NCI-H446 (cell line): ENCODE results near the gene PSG1.
"Not testable (repeated sequence)": the region's sequence is repeated elsewhere in the genome, so short reads cannot be mapped to it uniquely, and the experiment has no call there.

Experiments used
- DNase-seq, 2 experiments: peaks; one replicate each; lab custom pipeline; 2025; lab: John Stamatoyannopoulos, UW

Gene PSG1

DNA sequence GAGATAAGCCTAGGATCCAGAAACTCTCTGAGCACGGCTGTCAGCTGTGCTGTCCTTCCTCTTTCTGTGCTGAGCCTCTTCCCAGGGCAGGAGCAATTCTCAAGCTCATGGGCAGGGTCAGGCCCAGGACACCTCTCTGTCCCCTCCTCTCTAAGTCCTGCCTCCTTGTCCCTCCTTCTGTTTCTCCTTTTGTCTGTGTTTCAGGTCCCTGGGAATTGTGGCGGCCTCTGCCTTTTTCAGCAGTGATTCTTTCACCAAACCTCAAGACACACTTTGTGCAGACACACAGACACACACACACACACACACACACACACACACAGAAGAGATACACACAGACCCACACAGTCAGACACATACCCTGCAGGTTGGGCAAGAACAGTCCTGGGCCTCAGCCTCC, at the start of gene PSG1:
PSG1 (minus strand) TSS at position 101 of the 400 bp plus-strand sequence. CDS start 132 bp downstream, outside the sequence.
- DNase-seq: no peak

DNA sequence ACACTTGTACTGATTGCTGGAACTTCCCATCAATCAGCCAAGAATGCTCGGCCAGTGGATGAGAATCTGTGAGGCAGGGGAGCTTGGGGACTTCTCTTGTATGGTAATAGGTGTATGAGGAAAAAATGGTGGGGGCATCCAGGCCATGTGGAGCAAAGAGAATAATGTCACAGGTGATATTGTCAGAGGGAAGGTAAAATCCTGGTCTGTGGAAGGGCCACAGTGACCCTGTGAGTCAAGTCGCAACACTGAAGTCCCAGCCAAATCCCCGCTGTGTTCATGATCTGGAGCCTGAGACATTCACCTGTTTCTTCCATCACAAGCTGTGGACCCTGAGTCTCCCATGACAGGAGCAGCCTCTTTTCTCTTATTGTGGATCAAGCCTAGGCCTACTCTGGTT, 49.4 kb upstream of the PSG1 start:
- no peak for DNase-seq

DNA sequence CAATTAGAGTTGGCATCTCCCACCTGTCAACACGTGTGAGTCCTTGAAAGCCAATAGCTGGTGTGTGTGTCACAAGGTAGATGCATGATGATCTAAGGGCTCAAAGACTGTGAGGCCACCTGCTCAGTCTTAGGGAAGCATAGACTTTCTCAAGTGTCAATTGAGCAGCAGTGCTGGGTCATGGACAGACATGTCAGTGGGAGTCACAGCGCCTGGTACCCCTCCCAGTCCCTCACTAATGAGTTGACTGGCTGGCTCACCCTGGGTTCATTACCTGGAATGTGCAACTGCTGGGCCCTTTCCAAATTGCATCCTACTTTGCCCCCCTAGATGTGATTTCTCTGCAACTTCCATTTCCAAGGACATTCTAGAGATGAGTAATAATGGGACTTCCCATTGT, 47.3 kb upstream of the PSG1 start:
- DNase-seq: no peak

DNA sequence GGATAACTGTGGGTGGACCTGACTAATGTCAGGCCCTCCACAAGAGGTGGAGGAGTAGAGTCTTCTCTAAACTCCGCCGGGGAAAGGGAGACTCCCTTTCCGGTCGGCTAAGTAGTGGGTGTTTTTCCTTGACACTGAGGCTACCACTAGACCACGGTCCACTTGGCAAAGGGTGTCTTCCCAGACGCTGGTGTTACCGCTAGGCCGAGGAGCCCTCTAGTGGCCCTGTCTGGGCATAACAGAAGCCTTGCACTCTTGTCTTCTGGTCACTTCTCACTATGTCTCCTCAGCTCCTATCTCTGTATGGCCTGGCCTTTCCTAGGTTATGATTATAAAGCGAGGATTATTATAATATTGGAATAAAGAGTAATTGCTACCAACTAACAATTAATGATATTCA, 43.6 kb upstream of the PSG1 start:
- DNase-seq: peak; percentile 0 to 47

DNA sequence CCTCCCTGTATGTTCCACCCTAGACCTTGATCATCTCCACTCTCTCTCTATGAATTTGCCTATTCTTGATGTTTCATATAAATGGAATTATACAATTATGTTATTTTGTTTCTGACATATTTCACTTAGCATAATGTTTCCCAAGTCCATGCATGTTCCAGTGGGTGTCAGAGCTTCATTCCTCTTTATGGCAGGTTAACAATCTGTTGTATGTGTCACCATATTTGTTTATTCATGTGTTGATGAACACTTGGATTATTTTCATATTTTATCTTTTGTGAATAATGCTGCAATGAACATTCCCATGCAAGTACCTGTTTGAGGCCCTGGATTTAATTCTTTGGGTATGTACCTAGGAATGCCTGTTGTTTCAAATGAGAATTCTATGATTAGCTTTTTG, 41.5 kb upstream of the PSG1 start:
- not testable (repeated sequence) for DNase-seq

DNA sequence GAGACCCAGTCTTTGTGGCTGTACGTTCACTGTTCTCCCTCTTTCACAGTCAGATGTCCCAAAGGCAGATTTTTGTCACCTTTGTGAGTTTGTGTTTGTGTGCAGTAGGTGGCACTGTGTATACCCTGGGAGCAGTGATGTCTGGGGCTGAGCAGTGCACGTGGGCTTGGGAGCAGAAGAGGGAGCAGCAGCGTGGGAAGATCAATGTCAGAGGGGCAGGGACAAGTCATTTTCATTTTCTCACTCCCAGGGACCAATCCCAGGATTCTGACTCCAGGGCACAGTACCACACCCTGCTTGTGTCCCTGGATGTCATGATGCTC, 40.2 kb upstream of the PSG1 start:
- no peak for DNase-seq

DNA sequence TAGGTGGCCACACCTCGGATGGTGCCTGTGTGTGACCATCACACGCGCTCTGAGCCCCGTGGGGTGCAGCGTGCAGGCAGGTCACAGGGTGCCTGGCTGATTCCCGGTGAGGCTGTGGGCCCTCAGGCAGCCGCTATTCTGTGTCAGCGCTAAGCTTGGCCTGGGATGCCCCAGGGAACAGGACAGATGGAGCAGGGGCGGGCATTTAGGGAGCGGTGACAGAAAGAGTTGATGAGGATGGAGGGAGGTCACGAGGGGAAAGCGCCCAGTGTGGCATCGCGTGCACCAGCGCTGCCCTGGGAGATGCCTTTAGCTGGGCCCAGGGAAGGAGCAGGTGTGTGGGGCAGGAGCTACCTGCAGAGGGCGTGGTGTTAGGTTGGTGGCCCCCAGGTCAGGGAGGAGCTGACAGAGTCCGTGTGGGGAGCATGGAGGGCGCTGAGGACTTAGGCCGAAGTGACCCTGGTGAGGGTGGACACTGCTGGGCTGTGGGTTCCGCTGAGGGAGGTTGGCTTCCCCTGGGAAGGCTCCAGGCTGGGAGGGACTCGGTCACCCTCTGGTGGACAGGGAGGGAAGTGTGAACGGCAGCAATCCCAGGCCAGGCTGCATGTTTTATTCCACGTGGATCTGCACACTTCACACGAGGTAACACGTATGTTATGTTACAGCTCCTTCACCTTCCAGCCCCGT, 39.7 kb upstream of the PSG1 start:
- not testable (repeated sequence) for DNase-seq

DNA sequence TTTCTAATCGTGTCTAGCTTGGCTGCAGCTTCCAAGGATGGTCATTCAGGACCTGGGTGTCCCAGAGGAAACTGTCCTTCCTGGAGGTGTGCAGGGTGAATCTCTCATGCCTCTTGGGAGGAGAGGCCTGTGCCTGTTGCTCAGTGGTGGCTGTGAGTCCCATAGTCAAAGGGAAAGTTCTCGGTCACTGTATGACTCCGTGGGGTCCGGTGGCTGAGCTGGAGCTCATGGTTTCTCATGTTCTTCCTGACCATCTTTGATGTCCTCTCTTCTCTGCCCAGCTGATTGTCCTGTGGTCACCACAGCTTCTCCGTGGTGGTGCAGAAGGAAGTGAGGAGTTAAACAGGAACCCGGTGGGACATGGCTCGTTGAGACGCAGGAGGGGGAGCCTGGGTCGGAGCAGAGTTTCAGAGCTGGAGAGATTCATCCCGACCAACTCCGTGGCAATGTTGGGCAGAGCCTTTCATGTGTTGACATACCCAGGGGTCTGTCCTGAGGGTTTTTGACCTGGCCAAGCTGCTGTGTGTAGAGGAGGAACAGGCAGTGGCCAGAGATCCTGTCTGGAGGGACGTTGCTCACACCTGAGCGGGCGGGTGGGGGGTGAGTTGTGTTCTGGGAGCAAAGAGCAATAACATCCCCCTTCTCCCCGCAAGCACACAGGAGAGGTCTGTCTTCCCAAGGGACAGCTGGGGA, 39.0 kb upstream of the PSG1 start:
- not testable (repeated sequence) for DNase-seq

DNA sequence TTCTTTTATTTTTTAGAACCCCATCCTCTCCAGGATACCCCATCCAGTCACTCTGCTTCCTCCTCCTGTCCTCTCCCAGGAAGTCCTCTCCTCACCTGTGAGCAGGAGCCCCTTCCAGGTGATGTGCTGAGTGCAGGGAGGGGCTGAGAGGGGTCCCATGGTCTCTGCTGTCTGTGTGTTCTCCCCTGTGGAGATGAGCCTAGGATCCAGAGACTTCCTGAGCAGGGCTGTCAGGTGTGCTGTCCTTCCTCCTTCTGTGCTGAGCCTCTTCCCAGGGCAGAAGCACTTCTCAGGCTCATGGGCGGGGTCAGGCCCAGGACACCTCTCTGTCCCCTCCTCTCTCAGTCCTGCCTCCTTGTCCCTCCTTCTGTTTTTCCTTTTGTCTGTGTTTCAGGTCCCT, 38.1 kb upstream of the PSG1 start, which contains the start of gene PSG6:
PSG6 (minus strand) TSS at position 261 of the 400 bp plus-strand sequence; CDS start at position 159, 102 bp downstream.
- not testable (repeated sequence) for DNase-seq

DNA sequence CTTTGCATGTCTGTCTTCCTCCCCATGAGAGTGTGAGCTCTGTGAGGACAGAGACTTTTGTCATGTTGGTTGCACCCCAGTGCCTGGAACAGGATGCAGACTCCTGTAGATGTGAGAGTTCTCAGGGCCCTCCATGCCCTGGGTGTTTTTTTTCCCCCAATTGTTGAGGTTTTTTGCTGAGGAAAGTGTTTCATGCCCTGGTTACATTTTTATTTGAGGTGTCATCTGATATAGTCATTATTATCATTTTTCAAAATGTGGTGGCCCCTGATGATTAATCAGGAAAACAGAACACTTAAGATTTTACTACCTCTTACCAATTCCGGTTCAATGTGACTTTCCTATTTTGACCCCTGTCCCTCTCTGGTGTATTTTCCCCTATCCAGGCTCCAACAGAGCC, 37.4 kb upstream of the PSG1 start:
- DNase-seq: not testable (repeated sequence)

DNA sequence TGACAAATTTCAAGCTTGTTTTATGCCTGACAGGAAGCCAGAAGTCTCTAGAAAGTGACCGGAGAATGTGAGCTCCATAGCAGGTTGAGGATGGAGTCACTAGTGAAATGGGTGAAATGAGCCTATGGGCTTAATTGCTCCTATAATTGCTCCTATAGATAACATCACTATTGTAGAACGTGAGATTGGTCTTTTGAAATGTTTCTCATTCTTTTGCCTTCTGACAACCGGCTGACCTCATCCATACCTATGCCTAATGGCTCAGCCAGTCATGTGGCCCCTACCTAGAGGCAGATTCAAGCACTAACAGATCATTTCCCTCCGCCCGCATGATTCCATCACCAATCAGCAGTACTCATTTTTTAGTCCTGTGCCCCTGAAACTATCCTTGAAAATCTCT, 34.0 kb upstream of the PSG1 start:
- not testable (repeated sequence) for DNase-seq

DNA sequence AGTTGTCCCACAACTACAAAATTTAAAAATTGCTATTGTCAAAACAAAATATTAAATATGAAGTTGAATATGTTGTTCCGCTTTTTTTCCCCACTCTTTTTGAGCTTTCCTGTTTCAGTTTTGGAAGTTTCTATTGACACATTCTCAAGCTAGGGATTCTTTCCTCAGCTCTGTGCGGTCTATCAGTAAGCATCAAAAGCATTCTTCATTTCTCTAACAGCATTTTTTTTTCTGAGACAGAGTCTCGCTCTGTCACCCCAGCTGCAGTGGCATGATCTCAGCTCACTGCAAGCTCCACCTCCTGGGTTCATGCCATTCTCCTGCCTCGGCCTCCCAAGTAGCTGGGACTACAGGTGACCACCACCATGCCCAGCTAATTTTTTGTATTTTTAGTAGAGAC, 33.4 kb upstream of the PSG1 start:
- not testable (repeated sequence) for DNase-seq

DNA sequence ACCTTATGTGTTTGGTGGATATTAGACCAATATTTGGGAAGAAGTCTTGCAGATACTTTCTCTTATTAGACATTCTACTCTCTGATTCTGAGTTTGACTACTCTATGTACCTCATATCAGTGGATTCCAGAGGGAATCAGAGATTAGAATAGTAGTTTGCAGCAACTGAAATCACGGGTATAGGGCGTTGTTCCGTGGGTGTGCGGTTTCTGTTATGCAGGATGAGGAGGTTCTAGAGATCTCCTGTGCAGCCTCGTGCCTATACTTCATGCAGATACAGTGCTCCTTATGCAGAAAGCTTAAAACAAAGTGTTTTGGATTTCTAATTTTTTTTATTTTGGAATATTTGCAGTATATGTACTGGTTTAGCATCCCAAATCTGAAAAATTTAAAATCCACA, 32.2 kb upstream of the PSG1 start:
- not testable (repeated sequence) for DNase-seq

DNA sequence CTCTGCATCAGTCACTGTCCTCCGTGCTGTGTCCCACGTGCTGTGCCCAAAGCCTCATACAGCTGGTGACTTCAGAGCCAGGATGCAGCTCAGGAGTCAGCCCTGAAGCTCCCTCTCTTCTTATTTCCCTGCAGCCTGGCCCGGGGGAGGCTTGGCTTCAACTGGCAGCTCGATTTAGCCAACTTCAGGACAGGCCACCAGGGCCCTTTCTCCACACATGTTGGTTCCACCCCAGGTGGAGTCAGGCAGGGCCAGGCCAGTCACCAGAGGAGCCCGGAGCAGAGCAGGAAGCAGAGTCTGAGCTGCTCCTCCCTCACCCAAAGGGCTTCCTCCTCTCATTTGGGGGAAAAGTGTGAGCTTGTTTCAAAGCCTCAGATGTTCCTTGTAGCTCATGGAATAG, 26.6 kb upstream of the PSG1 start:
- DNase-seq: not testable (repeated sequence)

DNA sequence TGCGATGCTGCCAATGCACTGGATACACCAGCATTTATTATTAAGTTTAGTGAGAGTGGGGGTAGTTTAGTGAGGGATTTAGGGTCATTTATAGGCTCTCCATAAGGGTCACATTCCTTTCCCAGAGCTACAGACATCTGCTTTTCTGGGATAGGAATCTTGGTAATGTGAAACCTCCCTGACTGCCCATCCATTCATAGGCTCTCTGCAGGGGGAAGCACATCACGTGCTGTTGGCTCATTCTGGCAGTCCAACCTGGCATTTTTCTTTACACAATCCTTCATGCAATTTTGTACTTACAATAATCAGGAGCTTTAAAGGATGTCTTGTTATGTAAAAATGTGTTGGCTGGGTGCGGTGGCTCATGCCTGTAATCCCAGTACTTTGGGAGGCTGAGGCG, 21.0 kb upstream of the PSG1 start:
- not testable (repeated sequence) for DNase-seq

DNA sequence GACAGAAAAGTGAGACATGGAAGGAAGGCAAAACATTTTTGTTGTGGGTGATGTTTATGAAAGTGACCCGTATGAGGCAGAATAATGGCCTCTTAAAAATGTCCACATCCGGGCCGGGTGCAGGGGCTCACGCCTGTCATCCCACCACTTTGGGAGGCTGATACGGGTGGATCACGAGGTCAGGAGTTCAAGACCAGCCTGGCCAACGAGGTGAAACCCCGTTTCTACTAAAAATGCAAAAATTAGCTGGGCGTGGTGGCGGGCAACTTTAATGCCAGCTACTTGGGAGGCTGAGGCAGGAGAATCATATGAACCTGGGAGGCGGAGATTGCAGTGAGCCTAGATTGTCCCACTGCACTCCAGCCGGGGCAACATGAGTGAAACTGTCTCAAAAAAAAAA, 20.2 kb upstream of the PSG1 start:
- not testable (repeated sequence) for DNase-seq

DNA sequence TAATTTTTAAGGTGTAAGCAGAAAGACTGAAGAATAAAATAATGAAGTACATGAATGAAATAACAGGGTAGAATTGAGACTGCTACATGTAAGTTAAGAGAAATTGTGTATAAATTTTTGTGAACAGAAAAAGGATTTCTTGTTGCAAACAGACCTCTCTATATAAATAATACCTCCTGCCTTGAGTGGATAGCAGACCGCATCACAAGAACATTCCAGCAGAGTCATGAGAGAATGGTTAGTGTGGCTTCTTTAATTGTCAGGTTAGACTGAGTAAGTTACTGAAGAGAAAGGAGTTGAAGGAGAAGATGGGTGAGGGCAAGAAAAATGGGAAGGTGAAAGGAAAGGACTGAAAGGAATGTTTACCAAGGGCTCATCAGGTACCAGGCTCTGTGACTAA, 19.6 kb upstream of the PSG1 start:
- not testable (repeated sequence) for DNase-seq

DNA sequence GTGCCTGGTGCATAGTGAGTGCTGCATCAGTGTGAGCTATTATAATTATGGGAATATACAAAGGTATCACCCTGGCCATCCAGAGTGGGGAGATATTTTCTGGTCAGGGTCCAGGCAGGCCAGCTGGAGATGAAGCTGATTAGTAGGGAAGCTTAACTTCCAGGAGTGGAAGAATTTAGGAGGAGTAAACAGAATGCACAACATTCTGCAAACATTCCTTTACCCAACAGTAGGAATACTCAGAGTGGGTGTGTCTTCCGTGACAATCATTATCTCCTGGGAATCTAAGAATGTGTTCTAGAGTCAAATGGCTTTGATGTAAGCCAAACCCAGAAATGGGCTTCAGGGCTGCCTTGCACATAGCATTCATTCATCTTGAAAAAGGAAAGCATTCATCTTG, 19.1 kb upstream of the PSG1 start:
- not testable (repeated sequence) for DNase-seq

DNA sequence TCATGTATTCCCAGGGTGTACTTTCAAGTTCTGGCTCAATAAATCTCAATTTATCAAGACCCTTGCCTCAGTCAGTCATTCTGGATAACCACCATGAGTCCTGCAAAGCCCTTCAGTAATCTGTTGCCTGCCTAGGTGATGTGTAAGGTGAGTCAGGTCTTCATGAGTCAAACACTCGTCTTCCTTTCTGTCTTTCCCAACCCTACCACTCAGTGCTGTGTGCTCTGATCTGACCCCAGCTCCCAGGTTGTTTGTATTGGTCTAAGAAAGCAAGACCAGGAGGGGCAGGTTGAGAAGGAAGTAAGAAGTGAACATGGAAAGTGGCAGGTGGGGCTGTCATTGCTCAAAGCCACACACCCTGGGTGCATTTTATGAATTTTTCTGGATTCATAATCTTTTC, 18.2 kb upstream of the PSG1 start:
- DNase-seq: not testable (repeated sequence)

DNA sequence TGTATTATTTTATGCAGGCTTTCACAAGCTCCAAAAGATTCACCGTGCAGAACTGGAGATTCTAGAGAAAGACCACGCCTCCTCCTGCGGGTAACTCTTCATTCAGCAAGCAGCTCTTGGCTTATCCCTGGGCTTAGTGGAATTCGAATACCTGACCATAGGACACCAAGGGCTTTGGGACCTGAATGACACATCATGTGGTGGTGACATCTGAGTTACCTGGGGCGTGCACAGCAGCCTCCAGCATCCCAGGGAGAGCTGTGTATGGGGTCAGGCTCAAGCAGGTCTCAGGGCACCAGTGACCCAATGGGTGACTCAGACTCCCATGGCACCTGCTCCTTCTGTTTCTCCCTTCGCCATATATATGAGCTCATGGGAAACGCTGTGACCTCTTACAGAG, 10.9 kb upstream of the PSG1 start:
- DNase-seq: not testable (repeated sequence)

DNA sequence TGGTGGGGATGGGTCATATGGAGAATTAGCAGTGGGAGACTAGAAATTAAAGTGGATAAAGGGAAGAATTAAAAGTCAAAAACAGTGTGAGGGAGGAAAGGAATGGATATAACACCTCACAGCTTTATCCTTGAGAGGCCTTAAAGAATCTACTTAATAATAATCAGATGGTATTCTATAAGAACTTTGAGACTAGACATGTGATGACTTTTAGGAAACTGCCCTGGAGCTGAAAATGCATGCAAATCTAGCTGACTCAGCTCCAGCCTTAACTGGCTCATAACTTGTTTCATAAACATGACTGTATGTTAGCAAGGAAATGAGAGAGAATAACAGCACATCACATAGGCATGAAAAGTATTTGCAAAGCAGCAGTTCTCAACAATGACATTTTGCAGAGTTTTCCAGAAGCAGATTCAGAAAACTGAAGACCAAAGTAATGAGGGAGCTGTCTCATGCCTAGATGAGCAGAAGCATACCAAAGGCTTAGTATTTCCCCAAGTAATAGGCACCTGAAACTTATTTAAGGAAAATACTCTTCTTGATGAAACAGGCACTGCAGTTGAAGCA, 8.4 kb upstream of the PSG1 start:
- DNase-seq: not testable (repeated sequence)

DNA sequence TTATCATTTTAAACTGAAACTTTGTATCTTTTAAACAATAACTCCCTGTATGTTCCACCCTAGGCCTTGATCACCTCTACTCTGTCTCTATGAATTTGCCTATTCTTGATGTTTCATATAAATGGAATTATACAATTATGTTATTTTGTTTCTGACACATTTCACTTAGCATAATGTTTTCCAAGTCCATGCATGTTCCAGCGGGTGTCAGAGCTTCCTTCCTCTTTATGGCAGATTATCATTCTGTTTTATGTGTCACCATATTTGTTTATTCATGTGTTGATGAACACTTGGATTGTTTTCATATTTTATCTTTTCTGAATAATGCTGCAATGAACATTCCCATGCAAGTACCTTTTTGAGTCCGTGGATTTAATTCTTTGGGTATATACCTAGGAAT, 3.2 kb upstream of the PSG1 start:
- not testable (repeated sequence) for DNase-seq

DNA sequence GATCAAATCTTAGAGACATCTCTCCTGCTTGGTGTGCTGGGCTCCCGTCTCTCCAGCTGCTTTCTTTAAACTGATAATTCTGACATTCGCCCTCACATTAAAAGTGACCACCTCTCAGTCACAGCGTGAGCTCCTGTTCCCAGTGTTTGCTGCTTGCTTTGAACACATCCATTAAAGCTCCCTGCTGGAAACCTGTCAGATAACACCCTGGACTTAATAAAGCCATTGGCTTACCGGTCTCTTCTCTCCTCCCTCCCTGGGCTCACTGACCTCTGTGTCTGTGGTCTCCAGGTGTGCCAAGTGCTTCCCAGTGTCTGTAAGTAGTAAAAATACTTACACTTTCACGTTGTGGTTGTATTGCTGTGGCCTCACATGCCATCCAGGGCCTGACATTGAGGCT, 2.5 kb upstream of the PSG1 start:
- not testable (repeated sequence) for DNase-seq
